Measurements from ENCODE around the gene GLB1L3.
"Not testable (repeated sequence)": the region's sequence is repeated elsewhere in the genome, so short reads cannot be mapped to it uniquely, and the experiment has no call there.

The GLB1L3 gene

DNA sequence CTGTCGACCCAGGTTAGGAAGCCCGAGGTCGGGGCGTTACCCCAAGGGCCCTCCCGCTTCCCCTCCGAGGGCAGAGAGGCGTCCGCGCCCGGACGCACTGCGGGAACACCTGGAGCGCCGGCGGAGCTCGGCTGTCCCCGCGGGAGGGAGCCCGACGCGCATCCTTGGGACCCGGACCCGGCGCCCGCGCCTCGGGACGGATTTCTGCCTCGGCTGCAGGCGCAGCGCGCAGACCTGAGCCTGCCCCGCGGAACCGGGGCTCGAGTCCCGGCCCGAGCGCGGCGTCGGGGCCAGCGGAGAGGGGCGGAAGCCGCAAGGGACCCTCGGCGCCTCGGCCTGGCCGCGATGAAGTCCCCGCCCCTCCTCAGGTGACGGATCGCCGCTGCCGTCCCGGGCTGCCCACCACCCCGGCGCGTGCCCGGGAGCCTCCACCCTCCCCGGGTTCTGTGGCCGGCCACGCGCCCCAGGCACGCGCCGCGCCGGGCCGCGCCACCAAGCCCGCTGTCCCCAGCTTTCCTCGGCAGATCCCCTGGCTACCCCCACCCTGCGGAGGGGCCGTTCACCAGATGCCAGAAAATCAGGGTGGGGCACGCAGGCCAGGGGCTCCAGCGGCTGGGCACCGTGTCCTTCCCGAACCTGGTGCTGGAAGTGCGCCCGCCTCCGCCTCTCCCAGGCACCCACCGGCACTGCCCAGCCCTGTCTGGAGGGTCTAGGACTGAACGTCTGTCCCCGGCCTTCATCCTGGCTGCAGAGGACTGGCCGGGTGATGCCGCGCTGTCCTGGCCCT, 410 bp downstream of the GLB1L3 start:
- no peak for DNase-seq (ENCODE audit: low read depth in 2 of 2)

DNA sequence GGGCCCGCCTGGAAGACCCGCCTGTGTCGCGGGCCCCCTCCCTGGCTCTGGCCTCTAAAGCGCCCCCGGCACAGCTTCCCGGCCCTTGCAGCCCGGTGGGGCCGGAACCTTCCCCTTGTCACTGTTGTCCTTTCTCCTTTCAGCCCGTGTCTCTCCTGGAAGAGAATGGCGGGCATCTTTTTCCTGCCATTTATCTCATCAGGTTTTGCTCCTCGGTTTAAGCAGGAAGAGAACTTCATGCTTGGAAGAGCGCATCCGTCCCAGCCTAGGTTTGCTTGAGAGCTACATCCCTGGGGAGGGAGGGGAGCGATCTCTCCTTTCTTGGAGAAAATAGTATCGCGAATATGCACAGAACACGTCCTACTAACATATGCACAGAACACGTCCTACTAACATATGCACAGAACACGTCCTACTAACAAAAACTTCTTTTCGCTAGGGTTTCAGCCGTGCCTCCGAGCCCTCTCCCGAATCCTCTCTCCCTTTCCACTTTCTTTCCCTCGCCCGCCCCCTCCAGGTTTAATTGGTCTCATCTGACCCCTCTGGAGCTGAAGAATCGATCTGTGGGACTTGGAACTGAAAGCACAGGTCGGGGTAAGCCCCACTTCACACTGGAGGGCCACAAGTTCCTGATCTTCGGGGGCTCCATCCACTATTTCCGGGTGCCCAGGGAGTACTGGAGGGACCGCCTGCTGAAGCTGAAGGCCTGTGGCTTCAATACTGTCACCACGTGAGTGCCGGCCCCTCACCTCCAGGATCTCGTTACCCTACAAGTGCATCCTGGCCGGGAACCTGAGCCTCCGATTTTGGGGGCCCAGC, 1.2 kb downstream of the GLB1L3 start:
- DNase-seq (ENCODE audit: low read depth in 2 of 2) = no peak

DNA sequence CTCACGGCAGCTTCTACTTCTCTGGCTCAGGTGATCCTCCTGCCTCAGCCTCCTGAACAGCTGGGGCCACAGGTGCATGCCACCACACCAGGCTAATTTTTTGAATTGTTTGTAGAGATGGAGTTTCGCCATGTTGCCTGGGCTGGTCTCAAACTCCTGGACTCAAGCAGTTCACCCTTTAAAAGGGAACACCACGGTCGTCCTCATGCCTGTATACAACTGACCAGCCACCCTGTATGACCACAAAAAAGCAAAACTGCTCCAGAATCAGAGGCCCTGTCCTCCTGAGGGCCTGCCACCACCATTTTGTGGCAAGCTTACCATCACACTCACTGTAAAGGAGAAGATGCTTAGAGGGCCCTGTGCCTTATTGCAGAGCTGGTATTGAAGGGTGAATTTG, 2.2 kb downstream of the GLB1L3 start:
- DNase-seq (ENCODE audit: low read depth in 2 of 2) = no peak

DNA sequence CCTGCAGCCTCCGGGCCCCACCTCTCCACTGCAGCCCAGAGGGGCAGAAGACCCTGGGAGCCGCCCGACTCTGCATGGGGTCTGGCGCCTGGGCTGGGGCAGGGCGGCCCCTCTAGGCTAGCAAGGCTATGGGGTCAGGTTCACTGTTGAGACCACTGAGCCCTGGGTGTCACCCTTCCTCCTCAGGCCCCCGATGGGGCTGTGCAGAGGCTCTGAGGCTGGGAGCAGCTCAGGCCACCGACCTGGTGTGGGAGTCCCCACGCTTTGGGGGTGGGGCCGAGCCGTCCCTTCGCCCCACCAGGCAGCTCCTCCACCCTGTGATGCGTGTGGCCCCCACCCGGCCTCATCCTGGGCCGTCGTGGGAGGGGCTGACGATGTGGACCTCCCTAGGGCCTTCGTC, 5.5 kb downstream of the GLB1L3 start:
- DNase-seq (ENCODE audit: low read depth in 2 of 2) = not testable (repeated sequence)

DNA sequence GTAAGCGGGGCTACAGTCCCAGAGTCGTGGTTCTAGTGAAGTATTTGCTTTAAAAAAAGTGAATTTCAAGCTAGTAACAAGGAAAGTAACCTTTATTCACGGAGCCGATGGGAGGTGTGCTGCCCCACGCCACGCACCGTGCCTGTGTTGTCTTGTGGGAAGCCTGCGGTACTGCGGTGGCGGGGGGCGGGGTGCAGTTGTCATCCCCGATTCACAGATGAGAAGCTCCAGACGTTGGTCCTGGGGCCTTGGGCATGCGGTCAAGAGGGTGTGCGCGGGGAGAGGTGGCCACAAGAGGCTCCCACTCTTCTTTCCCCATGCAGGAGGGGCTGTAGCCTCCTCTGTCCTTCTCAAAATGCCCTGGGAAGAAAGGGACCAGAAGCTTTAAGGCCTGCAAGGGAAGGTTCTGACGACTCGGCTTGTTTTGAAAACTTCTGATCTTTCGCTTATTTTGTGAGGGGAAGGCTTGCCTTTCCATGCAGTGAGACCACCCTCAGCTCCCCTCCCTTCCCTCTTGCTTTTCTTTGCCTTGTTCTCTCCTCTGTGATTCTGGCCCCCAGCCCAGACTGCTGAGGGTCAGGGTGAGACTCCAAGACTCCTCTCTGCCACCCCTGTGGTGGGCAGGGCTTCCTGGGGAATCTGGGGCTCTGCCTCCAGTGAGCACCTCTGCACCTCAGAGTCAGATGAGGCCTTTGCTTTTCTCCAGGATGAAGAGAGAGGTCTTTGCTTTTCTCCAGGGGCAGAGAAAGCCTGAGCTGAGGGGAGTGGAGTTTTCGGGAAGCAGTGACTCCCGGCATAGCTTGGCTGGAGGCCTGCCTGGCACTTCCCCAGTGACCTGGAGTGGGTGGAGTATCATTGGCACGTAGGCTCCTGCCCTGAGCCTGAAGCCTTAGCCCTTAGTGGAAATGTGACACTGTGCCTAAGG, 6.2 kb downstream of the GLB1L3 start:
- DNase-seq (ENCODE audit: low read depth in 2 of 2) = no peak

DNA sequence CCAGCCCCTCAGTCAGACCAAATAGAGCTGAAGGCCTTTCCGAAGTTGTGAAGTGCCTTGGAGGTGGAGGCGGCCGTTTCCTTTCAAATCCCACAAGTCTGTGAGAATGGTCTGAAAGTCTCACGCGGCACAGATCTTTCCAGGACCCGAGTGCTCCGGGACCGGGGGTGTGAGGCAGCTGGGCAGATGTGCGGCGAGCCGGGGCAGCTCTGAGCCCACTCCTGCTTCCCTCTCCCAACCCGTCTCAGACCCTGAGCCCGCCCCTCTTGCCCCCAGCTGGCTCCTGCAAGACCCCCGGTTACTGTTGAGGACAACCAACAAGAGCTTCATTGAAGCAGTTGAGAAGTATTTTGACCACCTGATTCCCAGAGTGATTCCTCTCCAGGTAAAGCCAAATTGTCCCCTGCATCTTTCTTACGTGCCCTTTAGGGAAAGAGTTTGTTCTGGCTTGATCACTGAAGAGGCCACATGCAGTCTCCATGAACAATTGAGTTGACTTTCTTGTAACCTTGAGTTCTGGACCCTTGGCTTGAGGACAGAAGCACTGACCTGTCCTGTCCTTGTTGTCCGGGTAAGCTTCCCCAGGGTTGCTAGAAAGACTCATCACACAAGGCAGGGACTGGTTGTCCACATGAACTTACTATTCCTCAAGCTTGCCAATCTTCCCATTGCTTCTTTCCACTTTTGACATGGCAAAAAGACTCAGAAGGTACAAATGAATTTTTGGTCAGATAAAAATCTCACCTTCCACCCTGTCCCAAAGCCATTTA, 7.5 kb downstream of the GLB1L3 start:
- DNase-seq (ENCODE audit: low read depth in 2 of 2) = no peak

DNA sequence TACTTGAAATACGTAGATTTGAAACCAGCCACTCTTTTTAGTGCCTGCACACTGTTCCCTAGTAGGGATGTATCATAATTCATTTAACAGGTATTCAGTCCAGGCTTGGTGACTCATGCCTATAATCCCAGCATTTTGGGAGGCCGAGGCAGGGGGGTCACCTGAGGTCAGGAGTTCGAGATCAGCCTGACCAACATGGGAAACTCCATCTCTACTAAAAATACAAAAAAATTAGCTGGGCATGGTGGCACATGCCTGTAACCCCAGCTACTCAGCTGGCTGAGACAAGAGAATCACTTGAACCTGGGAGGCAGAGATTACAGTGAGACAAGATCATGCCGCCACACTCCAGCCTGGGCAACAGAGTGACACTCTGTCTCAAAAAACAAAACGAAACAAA, 8.2 kb downstream of the GLB1L3 start:
- DNase-seq (ENCODE audit: low read depth in 2 of 2) = not testable (repeated sequence)

DNA sequence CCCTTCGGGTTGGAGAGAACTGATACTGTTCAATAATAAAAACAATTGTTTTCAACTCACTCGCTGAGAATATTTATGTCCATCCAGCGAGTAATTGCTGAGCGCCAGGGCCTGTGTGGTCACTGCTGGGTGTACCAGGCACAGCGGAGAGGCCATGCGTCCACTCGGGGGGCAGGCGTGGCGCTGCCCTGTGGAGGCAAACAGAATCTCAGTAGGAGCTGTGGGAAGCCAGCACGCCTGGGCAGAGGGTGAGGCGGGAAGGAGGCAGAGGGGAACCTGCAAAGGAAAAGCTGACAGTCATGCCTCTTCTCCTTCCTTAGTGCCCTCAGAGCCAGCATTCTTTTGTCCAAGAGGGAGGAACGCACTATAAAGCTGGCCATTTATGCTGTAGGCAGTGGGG, 11.4 kb downstream of the GLB1L3 start:
- no peak for DNase-seq (ENCODE audit: low read depth in 2 of 2)

DNA sequence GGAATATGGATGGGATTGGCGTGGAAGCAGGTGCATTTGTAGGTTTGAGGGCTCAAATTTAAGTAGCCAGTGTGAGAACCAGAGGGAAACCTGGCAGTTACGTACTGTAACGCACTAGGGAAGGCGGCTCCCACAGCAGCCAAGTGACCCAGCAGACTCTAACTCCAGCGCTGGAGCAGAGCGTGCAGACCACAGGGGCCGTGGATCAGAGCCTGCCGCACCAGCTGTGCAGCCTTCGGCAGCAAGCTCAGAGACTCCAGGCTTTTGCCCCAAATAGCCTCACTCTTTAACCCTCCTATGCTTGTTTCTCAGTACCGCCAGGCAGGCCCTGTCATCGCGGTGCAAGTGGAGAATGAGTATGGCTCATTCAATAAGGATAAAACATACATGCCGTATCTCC, 12.3 kb downstream of the GLB1L3 start:
- DNase-seq (ENCODE audit: low read depth in 2 of 2) = no peak

DNA sequence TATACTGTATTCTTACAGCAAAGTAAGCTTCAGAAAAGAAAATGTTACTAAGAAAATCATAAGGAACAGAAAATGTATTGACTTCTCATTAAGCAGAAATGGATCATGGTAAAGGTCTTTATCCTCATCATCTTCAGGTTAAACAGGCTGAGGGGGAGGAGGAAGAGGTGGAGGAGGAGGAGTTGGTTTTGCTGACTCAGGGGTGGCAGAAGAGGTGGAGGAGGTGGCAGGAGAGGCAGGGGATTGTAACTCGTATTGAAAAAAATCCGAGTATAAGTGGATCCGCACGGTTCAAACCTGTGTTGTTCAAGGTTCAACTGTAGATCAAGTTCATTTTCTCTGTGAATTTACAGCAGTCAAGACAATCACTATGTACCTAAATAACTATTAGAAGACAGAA, 13.0 kb downstream of the GLB1L3 start:
- no peak for DNase-seq (ENCODE audit: low read depth in 2 of 2)

DNA sequence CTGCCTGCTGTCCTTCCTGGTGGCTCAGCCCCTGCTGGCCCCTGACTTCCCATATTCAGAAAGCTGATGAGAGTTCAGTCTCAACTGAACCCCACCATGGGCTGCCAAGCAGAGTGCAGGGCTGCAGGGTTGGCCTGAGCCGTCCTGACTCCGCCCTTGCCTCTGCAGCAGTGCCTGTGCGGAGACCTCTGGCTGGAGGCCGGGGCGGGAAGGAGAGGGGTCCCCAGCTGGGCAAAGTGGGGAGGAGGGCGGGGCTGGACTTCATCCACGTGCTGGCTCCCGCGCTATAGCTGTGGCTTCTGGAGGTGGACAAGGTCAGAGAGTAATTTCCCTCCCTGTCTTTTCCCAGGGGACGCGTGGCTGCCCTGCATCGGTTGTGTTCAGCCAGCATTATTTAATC, 13.6 kb downstream of the GLB1L3 start:
- no peak for DNase-seq (ENCODE audit: low read depth in 2 of 2)

DNA sequence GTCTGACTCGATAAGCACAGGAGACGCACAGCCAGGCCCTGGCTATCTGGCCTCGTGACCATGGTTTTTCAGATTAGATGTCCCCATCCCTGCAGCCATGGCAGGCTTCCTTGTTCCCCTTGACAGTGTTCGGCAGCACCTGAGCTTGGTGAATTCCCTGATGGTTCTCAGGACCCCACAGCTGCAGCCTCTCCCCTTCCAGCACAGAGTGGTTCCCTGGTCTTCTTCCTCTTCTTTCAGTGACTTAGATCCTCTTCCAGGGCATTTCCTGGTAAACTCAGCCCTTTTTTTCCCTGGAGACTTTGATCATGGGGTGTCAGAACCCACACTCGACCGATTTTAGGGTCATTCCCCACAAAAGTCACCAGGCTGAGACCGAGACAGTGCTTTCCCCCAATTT, 14.5 kb downstream of the GLB1L3 start:
- DNase-seq (ENCODE audit: low read depth in 2 of 2) = no peak

DNA sequence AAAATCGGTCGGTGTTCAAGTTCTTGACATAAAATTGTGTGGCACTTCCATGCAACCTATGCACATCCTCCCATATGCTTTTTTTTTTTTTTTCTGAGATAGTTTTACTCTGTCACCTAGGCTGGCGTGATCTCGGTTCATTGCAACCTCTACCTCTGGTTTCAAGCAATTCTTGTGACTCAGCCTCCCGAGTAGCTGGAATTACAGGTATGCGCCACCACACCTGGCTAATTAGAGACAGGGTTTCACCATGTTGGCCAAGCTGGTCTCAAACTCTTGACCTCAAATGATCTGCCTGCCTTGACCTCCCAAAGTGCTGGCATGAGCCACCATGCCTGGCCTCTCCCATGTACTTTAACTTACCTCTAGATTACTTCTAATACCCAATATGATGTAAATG, 15.0 kb downstream of the GLB1L3 start:
- no peak for DNase-seq (ENCODE audit: low read depth in 2 of 2)

DNA sequence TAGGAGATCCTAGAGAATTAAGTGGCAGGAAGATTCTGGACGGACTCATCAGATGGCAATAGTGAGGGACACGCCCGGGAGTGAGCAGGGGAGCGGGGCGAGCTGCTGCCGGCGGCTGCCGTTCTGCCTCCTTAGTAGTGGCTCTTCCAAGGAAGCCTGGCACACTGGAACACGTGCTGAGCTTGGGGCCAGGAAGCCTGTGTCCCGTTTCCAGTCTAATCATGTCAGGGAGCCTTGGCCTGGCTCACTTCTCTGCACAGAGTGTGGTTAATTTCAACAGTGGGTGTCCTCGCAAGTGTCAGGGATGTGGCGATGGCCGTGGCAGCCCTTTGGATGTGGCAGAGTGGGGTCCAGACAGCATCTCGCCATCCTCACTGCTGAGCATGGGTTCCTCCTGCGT, 16.5 kb downstream of the GLB1L3 start:
- no peak for DNase-seq (ENCODE audit: low read depth in 2 of 2)

DNA sequence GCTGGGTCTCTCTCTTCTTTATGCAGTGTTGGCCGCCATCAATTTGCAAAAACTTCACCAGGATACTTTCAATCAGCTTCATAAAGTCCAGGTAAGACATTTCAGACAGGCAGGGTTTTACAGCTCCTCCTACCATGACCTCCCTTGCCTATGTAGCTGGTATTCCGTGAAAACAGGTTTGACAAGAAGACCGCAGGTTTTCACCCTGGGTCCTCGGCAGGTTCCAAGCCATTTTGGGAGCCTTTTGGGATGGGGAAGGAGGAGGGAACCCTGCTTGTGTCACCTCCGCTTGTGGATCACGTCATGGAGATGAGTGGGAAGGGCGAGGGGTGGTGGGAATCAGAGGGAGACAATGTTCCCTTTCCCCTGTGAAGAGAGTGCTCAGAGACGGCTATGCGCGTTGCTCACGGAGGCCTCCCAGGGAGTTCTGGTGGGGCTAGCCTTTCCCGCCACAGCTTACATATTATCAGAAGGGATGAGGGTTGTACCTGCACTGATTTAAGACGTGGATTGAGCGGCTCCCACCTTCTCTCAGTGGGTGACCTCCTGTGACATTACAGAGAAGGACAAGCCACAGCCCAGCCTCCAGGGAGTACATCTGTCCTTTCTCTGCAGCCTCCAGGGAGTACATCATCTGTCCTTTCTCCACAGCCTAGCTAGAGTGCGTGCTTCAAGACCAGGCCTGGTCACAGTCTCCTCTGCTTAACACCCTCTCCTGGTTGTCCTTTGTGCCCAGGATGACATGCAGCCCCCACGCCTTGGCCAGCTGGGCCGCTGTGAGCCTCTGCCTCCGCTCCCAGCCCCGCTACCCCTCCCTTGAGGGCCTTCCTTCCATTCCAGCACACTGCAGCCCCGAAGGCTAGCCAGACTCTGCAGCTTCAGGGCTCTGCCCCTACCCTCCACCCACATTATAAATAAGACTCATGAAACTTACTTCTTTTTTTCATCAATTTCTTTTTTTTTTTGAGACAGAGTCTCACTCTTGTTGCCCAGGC, 17.2 kb downstream of the GLB1L3 start:
- DNase-seq (ENCODE audit: low read depth in 2 of 2) = no peak

DNA sequence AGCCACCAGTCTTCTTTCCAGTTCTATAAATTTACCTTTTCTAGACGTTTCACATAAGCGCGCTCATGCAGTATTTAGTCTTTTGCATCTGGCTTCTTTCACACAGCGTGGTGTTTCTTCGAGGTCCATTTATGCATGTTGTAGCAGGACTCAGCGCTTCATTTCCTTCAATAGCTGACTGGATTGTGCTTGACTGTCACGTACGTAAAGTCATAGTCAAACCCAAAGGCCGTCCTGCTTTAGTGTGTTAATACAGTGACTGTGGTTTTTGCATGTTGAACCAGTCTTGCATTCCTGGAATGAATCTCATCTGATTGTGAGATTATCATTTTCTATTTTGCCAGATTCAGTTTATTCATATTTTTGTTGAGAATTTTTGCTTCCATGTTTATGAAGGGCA, 18.5 kb downstream of the GLB1L3 start:
- DNase-seq (ENCODE audit: low read depth in 2 of 2) = no peak

DNA sequence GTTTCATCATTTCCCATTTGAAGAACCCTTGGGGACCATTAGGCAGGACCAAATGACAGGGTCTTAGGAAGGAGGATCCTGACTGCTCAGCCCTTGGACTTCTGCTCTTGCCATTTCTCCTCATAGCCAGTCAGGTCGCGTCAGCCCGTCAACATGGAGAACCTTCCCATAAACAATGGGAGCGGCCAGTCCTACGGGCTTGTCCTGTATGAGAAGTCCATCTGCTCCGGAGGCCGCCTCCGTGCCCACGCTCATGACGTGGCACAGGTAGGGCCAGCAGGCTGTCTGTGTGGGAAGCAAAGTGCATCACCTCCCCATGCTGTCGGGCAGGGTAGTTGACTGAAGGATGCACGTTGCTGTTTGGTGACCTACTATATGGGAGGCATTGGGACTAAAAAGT, 36.0 kb downstream of the GLB1L3 start:
- no peak for DNase-seq (ENCODE audit: low read depth in 2 of 2)

DNA sequence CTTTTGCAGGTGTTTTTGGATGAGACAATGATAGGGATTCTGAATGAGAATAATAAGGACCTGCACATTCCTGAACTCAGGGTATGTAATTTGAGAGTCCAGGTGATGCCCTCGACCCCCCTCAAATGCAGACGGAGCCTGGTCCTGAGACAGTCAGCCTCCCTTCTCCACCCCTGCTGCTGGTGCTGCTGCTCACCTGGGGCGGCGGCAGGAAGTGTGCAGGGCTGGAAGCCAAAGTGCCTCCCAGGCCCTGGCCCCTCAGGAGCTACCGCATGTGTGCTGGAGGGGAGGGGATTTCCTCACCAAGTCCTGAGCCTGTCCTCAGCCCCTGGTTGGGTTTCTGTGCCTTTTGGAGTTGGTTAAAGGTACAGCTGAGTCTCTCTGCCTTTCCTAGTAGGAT, 36.6 kb downstream of the GLB1L3 start:
- no peak for DNase-seq (ENCODE audit: low read depth in 2 of 2)

DNA sequence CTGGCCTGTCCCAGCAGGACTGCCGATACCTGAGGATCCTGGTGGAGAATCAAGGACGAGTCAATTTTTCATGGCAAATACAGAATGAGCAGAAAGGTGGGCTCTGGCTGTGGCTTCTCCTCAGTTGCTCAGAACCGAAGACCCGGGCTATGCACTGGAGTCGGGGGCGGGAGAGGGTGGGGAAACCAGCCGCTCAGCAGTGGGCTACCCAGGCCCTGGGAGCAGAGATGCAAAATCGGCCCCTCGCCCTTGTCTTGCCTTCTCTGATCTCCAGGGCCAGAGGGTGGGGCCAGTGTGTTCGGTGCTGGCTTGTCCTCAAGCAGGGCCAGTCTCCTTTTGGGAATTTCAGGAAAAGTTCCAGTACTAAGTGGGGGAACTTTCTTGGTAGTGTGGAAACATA, 37.2 kb downstream of the GLB1L3 start:
- DNase-seq (ENCODE audit: low read depth in 2 of 2) = no peak
